Measurements from ENCODE around the gene DISC1. TPM values are rescaled to one million over a fixed set of nuclear protein-coding genes. Genes with fewer than 3 reads are reported as not detected.
A peak's percentile ranks its signal among the peaks of the same experiment; 100 is the strongest.

Gene DISC1
- polyA plus RNA-seq, 1 of the 3 experiments (the other 2 are of a cell fraction): 1.7 TPM

DNA sequence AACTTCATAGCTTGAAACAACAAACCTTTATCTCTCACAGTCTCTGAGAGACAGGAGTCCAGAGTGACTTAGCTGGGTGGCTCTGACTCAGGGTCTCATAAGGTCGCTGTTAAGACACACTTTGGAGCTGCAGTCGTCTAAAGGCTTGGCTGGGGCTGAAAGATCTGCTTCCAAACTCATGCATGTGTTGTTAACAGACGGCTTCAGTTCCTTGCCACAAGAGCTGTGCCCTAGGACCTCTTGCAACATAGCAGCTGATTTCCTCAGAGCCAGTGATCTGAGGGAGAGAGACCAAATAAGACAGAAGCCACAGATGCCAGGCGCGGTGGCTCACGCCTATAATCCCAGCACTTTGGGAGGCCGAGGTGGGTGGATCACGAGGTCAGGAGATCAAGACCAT, 176.8 kb downstream of the DISC1 start (continued):
- TF ChIP-seq, protein P1, sequence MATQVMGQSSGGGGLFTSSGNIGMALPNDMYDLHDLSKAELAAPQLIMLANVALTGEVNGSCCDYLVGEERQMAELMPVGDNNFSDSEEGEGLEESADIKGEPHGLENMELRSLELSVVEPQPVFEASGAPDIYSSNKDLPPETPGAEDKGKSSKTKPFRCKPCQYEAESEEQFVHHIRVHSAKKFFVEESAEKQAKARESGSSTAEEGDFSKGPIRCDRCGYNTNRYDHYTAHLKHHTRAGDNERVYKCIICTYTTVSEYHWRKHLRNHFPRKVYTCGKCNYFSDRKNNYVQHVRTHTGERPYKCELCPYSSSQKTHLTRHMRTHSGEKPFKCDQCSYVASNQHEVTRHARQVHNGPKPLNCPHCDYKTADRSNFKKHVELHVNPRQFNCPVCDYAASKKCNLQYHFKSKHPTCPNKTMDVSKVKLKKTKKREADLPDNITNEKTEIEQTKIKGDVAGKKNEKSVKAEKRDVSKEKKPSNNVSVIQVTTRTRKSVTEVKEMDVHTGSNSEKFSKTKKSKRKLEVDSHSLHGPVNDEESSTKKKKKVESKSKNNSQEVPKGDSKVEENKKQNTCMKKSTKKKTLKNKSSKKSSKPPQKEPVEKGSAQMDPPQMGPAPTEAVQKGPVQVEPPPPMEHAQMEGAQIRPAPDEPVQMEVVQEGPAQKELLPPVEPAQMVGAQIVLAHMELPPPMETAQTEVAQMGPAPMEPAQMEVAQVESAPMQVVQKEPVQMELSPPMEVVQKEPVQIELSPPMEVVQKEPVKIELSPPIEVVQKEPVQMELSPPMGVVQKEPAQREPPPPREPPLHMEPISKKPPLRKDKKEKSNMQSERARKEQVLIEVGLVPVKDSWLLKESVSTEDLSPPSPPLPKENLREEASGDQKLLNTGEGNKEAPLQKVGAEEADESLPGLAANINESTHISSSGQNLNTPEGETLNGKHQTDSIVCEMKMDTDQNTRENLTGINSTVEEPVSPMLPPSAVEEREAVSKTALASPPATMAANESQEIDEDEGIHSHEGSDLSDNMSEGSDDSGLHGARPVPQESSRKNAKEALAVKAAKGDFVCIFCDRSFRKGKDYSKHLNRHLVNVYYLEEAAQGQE (IDR thresholded peaks at IDR 0.05; ENCODE audit: low read depth, low read length): no peak
- TF ChIP-seq FOXJ3 (CRISPR knock-in tag; IDR thresholded peaks at IDR 0.05): no peak
- TF ChIP-seq RCOR1 (IDR thresholded peaks at IDR 0.05; ENCODE audit: low read length): no peak
- TF ChIP-seq ELF1 (IDR thresholded peaks at IDR 0.05): no peak
- TF ChIP-seq EZH2phosphoT487 (IDR thresholded peaks at IDR 0.05; ENCODE audit: borderline replicate concordance, low read depth): no peak
- TF ChIP-seq EP300 (IDR thresholded peaks at IDR 0.05; ENCODE audit: borderline replicate concordance in 1 of 2, low read depth in 1 of 2, low read length in 1 of 2): no peak
- no peak for TF ChIP-seq SIN3A (IDR thresholded peaks at IDR 0.05; ENCODE audit: borderline replicate concordance, low read depth, low read length)

DNA sequence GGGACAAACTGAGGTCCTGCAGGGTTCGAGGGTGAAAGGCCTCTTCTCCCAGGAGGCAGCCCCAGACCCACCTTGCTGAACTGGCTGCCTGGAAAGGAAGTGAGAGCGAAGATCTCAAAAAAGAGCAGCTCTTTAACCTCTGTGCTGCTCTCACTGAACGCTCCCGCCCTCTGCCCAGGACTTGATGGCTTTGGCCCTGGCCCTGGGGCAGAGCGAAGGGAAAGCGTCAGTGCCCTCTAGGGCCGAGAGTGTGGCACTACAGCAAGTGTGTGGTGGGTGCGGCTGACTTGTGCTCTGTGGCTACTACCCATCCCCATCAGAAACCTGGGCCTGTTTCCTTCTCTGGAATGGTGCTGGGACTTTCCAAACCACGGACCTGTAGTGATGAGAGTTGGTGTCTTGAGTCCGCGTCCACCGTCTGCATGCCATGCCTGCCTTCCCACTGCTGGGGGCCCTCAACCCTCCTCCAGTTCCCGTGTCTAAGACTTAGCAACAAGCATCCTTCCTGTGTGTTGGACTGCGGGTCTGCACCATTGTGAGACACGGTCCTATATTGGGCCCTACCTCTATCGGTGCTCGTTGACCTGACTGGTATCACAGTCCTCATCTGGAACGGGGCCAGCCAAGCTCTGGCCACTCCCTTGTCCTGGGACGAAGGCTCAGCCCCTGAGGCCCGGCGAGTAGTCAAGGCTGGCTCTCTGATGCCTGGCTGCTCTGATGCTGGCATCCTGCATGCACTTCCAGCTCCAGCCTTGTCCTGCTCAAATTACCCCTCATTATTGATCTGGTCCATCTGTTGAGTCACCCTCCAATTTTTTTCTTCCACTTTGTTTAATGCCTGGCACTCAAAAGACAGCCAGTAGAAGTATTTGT, 180.3 kb downstream of the DISC1 start:
- H3F3A ChIP-seq (replicated peaks; ENCODE audit: insufficient read depth): no peaks in the 10 kb centered on the region
- CTCF ChIA-PET: interaction anchor here (1.0 to 3.8 kb wide), 4 partner anchors 16 to 77 kb away, joined by 3 to 23 read pairs (median 6); no protein-coding TSS in a partner anchor
- no peak overlapping the region for H3K9ac ChIP-seq
- peak; percentile 58 for DNase-seq
- peaks cover 0 to 9% of the 10 kb centered on the region in 2 experiments; a peak in 2 of 4 replicates for H3K4me1 ChIP-seq (ENCODE audit: control insufficient read depth in 1 of 2, insufficient read depth in 2 of 2, low read depth in 1 of 2, low read length in 1 of 2)
- no peaks in the 10 kb centered on the region for H3K79me2 ChIP-seq (ENCODE audit: insufficient read depth)
- no peak overlapping the region for H3K27ac ChIP-seq (ENCODE audit: low read depth in 2 of 2, low read length in 1 of 2)
- peaks cover 0 to 7% of the 10 kb centered on the region in 2 experiments for H3K36me3 ChIP-seq (replicated peaks in 1 of 2; ENCODE audit: control insufficient read depth in 1 of 2, insufficient read depth in 2 of 2, low read length in 1 of 2)
- no peaks in the 10 kb centered on the region for H3K9me2 ChIP-seq
- no peaks in the 10 kb centered on the region for H3K9me3 ChIP-seq
- no peak overlapping the region for H3K4me2 ChIP-seq
- H4K20me1 ChIP-seq (ENCODE audit: insufficient read depth): no peaks in the 10 kb centered on the region
- no peaks in the 10 kb centered on the region for H3K27me3 ChIP-seq (ENCODE audit: insufficient read depth)
- peak; percentile 70 for TF ChIP-seq RAD21 (IDR thresholded peaks at IDR 0.05; ENCODE audit: low read length)
- TF ChIP-seq CTCF (IDR thresholded peaks at IDR 0.05): peak; percentile 49
- no peak for TF ChIP-seq ELF1 (IDR thresholded peaks at IDR 0.05)
- TF ChIP-seq SMC3 (IDR thresholded peaks at IDR 0.05; ENCODE audit: low read depth, low read length): peak; percentile 49
- TF ChIP-seq IRF3 (IDR thresholded peaks at IDR 0.05; ENCODE audit: low read depth, low read length): no peak
- TF ChIP-seq EP300 (IDR thresholded peaks at IDR 0.05; ENCODE audit: borderline replicate concordance in 1 of 2, low read depth in 1 of 2, low read length in 1 of 2): no peak
- POLR2A ChIA-PET: no interaction called here
- no peak overlapping the region for H2AFZ ChIP-seq (ENCODE audit: low read depth)
- H3K4me3 ChIP-seq (ENCODE audit: low read depth in 2 of 2, low read length in 1 of 2): no peak overlapping the region
- WGBS (ENCODE audit: low lambda C conversion rate): 92% methylated on average over 14 of the region's 21 CpGs

Measured in SK-N-SH (cell line).